SKM-1 treated with dmso at 0.1 percent for 144 hours (cell line): ENCODE data around the gene GATA1.
A peak's percentile ranks its signal among the peaks of the same experiment; 100 is the strongest.

Experiments used
- DNase-seq: peaks from one replicate; lab custom pipeline; 2025; ENCODE audit not compliant: unreplicated experiment; lab: John Stamatoyannopoulos, UW

Gene GATA1

GRCh38 chrX:48786341-48786800 is at the start of gene GATA1:
TSS of gene GATA1 (plus strand) at chrX:48786590. CDS start at chrX:48791110, 4,520 bp downstream.
- DNase-seq = no peak

GRCh38 chrX:48736878-48737212 is 49.5 kb upstream of the GATA1 start:
- DNase-seq = no peak

DNA sequence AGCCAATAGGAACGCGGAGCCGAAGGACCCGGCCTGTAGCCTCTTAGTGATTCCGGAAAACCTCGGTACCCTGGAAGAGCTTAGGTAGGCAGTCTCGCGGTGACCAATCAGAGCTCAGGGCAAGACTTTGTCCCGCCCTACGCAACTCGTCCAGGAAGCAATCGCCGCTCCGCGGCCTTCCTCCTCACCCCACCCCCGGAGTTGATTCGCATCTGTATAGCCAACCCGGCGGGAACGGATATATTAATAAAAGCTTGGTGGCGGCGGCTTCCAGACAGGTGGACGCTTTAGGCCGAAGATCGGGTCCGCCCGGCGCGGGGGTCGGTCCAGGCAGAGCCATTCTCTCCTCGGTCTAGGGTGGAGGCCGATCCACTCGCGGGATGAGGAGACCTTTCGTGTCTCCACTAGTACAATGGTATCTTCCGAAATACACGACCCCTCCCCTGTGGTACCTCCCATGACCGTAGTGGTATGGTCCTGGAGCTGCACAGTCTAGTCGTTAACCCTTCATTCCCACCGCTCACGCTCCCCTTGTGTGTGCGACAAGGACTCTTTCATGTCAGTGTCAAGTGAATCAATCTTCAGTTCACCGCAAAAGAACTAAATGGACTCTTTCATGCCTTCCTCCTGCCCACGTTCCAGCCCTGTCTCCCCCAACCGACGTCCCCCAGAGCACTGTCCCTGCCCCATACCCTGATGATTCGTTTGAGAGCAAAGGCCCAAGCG is 49.0 kb upstream of the GATA1 start:
- peak; percentile 93 for DNase-seq

GRCh38 chrX:48737940-48738339 is 48.5 kb upstream of the GATA1 start:
- DNase-seq = no peak

GRCh38 chrX:48741834-48742233 is 44.6 kb upstream of the GATA1 start:
- no peak for DNase-seq

- no peak for DNase-seq
Measured at GRCh38 chrX:48745222-48745621, 41.2 kb upstream of the GATA1 start.

- no peak for DNase-seq
Measured at GRCh38 chrX:48747415-48748016, 38.9 kb upstream of the GATA1 start.

- no peak for DNase-seq
Measured at GRCh38 chrX:48749182-48749581, 37.2 kb upstream of the GATA1 start.

DNA sequence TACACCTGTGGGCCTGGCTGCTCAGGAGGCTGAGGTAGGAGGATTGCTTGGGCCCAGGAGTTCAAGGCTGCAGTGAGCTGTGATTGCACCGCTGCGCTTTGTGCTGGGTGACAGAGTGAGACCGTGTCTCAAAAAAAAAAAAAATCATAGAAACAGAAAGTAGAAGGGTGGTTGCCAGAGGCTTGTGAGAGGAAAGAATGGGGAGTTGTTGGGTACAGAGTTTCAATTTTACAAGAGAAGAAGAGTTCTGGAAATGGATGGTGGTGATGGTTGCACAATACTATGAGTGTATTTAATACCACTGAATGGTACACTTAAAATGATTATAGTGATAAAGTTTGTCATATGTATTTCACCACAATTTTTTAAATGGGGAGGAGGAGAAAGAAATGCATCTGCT is 35.0 kb upstream of the GATA1 start:
- no peak for DNase-seq

GRCh38 chrX:48752498-48752897 is 33.9 kb upstream of the GATA1 start:
- DNase-seq = no peak

- no peak for DNase-seq
Measured at GRCh38 chrX:48753708-48754228, 32.6 kb upstream of the GATA1 start.

GRCh38 chrX:48754238-48754637 is 32.2 kb upstream of the GATA1 start:
- no peak for DNase-seq

DNA sequence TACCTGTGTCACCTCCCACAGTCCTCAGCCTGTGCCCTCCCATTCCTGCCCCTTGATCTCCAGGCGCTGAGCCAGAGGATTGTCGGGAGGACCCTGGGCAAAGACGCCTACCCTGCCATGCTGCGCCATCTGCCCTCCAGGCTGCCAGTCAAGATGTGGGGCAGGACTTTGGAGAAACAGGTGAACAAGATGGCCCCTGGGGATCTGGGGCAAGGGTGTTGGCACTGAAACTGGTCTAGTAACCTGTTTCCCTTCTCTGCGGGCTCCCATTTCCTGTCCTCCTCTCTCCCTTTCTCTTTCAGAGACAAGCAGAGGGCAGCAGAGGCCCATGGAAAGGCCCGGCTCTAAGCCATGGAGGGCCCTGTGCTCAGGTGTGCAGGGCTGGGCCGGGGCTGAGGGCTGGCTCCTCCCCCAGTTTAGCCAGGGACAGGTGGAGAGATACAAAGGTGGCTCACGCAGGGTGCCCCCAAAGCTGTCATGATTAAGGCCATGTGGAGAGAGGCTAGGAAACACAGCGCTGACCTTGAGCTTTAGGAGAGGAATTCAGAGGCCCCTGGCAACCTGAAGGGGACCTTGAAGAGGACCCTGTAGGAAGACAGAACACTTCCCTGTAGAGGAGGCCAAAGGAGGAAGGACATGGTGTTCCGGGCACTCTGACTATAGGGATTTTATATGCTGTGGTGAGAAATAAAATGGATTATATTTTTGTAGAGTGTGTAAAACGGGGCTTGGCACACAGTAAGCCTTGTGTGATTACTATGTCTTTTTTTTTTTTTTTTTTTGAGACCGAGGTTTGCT is 24.5 kb upstream of the GATA1 start, which contains the start of gene GLOD5:
Gene GLOD5 (plus strand): TSS at position 74 of the 798 bp plus-strand sequence. CDS start 44 bp downstream, at position 118.
- peak; percentile 3 for DNase-seq

- DNase-seq = no peak
Measured at GRCh38 chrX:48769230-48769629, 17.2 kb upstream of the GATA1 start.

GRCh38 chrX:48770296-48770695 is 16.1 kb upstream of the GATA1 start:
- DNase-seq = no peak

DNA sequence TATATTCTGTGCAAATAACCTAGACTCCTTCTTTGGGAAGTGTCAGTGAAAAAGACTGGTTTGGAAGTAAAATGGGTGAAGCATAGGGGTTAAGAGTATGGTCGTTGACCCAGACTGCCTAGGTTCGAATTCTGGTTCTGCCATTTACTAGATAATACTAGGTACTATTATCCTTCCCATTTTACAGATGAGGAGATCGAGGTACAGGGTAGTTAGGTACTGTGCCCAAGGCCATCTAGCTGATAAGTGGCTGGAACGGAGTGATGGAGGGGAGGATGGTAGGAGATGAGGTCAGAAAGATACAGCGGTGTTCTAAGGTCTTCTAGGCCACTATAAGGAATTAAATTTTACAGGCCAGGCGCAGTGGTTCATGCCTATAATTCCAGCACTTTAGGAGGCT is 13.8 kb upstream of the GATA1 start:
- no peak for DNase-seq

DNA sequence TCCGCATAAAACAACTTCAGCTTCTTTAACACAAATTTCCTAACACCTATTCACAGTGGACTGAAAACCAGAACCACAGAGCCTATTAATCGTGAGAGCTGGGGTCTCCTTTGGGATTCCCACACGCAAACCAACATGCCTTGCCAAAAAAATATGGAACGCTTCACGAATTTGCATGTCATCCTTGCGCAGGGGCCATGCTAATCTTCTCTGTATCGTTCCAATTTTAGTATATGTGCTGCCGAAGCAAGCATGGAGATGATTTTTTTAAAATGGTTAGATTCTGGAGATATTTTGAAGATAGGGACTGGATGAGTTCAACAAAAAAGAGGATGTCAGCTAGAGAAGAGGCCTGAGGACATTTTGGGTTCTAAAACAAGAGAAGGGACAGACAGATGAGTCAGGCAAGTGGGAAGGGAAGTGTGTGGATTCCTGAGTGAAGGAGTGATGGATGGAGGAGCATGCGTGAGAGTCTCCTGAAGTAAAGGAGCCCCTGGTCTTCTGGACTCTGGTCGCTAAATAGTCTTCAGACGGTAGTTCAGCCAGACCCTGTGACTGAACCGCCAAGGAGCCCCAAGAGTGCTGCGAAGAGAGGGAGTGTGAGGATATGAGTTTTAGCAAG is 9.5 kb upstream of the GATA1 start:
- no peak for DNase-seq

DNA sequence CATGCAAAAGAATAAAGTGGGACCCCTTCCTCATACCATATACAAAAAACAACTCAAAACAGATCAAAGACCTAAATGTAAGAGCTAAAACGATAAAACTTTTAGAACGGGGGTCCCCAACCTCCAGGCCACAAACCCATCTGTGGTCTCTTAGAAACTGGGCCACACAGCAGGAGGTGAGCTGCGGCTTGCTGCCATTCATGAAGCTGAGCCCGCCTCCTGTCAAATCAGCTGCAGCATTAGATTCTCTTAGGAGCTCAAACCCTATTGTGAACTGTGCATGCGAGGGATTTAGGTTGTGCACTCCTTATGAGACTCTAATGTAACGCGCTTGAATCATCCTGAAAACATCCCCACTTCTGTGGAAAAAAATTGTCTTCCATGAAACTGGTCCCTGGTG is 7.0 kb upstream of the GATA1 start:
- DNase-seq = no peak

DNA sequence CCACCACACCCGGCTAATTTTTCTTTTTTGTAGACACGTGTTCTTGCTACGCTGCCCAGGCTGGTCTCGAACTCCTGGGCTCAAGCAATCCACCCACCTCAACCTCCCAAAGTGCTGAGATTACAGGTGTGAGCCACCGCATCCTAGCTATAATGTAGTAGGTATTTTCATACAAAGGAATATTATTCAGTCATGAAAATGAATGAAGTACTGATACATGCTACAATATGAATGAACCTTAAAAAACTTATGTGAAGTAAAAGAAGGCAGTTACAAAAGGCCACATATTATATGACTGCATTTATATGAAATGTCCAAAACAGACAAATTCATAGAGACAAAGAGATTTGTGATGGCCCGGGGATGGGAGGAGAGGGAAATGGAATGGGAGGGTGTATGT is 4.7 kb upstream of the GATA1 start:
- no peak for DNase-seq

DNA sequence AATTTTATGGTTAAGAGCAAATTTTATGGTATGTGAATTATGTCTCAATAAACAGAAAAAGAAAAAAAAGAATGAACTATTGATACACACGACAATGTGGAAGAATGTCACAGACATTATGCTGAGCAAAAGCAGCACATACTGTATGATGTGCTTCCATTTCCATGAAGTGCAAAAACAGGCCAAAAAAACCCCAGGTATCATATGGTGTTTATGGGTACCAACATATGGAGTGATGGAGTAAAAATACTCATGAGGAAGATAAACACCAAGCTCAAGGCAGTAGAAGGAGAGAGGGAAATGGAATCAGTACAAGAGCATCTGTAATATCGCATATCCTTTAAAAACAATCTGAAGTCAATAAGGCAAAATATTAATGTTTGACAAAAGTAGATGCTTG is 4.2 kb upstream of the GATA1 start:
- no peak for DNase-seq

DNA sequence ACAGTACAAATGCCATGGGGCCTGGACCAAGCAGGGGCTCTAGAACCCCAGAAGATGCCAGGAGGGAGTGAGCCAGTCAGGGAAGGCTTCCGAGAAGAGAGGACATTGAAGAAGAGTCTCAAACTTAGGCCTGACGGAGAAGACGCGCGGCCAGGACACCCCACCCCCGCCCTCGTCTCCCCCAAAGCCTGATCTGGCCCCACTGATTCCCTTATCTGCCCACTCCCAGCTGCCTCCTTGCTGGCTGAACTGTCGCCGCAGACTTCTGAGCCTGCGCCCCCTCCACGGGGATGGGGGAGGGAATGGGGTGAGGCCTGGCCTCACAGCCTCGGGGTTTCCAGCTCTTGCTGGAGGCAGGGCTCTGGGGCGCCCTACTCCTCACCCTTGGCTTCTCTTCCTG is 3.6 kb upstream of the GATA1 start:
- DNase-seq = no peak
